GM12874 (cell line): ENCODE results near the gene INPP1.

Experiments used
- TF ChIP-seq, protein P1 (sequence below): IDR thresholded peaks from 2 replicates; pipeline ENCODE4 v1.5.1; 2011; ENCODE audit warnings: low read depth, mild to moderate bottlenecking, control low read depth, low read length, moderate library complexity; ENCODE audit not compliant: insufficient read depth

The INPP1 gene

GRCh38 chr2:190415794-190416775, 72.7 kb downstream of the INPP1 start:
- TF ChIP-seq, protein P1, sequence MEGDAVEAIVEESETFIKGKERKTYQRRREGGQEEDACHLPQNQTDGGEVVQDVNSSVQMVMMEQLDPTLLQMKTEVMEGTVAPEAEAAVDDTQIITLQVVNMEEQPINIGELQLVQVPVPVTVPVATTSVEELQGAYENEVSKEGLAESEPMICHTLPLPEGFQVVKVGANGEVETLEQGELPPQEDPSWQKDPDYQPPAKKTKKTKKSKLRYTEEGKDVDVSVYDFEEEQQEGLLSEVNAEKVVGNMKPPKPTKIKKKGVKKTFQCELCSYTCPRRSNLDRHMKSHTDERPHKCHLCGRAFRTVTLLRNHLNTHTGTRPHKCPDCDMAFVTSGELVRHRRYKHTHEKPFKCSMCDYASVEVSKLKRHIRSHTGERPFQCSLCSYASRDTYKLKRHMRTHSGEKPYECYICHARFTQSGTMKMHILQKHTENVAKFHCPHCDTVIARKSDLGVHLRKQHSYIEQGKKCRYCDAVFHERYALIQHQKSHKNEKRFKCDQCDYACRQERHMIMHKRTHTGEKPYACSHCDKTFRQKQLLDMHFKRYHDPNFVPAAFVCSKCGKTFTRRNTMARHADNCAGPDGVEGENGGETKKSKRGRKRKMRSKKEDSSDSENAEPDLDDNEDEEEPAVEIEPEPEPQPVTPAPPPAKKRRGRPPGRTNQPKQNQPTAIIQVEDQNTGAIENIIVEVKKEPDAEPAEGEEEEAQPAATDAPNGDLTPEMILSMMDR: no peak

GRCh38 chr2:190417045-190417842, 73.9 kb downstream of the INPP1 start:
- TF ChIP-seq, protein P1: no peak

DNA sequence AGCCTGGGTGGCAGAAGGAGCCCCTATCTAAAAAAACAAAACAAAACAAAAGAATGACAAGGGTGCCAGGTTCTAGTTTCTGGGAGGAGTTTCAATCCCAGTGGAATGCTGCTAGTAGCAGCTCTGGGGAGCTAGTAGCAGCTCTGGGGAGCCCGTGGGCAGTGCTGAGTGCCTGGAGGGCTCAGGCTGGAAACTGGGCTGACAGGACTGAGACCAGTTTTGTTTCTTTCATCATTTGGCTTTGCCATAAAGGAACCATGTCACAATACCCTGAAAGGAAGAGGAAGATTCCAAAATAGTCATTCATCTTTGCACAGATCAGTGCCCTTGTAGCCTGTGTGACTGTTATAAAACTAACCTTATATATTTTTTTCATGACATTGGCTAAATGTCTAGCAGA, 75.3 kb downstream of the INPP1 start:
- TF ChIP-seq, protein P1: no peak

GRCh38 chr2:190420801-190421200, 77.4 kb downstream of the INPP1 start:
- TF ChIP-seq, protein P1: no peak
